ENCODE measurements around the gene ACTN4.

DNA sequence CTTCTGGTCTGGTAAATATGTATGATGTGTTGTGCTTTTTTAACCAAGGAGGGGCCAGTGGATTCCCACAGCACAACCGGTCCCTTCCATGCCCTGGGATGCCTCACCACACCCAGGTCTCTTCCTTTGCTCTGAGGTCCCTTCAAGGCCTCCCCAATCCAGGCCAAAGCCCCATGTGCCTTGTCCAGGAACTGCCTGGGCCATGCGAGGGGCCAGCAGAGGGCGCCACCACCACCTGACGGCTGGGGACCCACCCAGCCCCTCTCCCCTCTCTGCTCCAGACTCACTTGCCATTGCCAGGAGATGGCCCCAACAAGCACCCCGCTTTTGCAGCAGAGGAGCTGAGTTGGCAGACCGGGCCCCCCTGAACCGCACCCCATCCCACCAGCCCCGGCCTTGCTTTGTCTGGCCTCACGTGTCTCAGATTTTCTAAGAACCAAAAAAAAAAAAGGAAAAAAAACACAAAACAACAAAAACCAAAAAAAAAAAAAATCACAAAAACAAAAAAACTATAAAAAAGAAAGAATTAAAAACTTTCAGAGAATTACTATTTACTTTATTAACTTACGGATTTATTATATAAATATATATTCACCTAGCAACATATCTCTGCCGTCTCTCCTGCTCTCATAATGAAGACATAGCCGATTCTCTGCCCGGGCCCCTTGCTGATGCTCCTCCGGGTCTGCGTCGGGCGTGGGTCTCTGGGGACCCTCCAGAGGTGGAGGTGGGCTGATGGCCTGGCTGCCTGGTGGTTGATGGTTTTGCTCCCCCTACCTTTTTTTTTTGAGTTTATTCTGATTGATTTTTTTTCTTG is 82.4 kb downstream of the ACTN4 start:
- no peak for TF ChIP-seq NR3C1 (IDR thresholded peaks at IDR 0.05)
- TF ChIP-seq, protein P1, sequence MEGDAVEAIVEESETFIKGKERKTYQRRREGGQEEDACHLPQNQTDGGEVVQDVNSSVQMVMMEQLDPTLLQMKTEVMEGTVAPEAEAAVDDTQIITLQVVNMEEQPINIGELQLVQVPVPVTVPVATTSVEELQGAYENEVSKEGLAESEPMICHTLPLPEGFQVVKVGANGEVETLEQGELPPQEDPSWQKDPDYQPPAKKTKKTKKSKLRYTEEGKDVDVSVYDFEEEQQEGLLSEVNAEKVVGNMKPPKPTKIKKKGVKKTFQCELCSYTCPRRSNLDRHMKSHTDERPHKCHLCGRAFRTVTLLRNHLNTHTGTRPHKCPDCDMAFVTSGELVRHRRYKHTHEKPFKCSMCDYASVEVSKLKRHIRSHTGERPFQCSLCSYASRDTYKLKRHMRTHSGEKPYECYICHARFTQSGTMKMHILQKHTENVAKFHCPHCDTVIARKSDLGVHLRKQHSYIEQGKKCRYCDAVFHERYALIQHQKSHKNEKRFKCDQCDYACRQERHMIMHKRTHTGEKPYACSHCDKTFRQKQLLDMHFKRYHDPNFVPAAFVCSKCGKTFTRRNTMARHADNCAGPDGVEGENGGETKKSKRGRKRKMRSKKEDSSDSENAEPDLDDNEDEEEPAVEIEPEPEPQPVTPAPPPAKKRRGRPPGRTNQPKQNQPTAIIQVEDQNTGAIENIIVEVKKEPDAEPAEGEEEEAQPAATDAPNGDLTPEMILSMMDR (IDR thresholded peaks at IDR 0.05), result peak; percentile 98
- no peak for TF ChIP-seq JUNB (IDR thresholded peaks at IDR 0.05)
- no peak for TF ChIP-seq EP300 (IDR thresholded peaks at IDR 0.05)
- TF ChIP-seq TP53 (CRISPR knock-in tag; IDR thresholded peaks at IDR 0.05), result no peak
- no peak for TF ChIP-seq HDAC2 (IDR thresholded peaks at IDR 0.05)
- TF ChIP-seq, protein P2, sequence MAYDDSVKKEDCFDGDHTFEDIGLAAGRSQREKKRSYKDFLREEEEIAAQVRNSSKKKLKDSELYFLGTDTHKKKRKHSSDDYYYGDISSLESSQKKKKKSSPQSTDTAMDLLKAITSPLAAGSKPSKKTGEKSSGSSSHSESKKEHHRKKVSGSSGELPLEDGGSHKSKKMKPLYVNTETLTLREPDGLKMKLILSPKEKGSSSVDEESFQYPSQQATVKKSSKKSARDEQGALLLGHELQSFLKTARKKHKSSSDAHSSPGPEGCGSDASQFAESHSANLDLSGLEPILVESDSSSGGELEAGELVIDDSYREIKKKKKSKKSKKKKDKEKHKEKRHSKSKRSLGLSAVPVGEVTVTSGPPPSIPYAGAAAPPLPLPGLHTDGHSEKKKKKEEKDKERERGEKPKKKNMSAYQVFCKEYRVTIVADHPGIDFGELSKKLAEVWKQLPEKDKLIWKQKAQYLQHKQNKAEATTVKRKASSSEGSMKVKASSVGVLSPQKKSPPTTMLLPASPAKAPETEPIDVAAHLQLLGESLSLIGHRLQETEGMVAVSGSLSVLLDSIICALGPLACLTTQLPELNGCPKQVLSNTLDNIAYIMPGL (CRISPR knock-in tag; IDR thresholded peaks at IDR 0.05; ENCODE audit: borderline replicate concordance), result no peak
- TF ChIP-seq, protein P3, sequence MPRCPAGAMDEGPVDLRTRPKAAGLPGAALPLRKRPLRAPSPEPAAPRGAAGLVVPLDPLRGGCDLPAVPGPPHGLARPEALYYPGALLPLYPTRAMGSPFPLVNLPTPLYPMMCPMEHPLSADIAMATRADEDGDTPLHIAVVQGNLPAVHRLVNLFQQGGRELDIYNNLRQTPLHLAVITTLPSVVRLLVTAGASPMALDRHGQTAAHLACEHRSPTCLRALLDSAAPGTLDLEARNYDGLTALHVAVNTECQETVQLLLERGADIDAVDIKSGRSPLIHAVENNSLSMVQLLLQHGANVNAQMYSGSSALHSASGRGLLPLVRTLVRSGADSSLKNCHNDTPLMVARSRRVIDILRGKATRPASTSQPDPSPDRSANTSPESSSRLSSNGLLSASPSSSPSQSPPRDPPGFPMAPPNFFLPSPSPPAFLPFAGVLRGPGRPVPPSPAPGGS (IDR thresholded peaks at IDR 0.05), result no peak
- peak; percentile 31 to 55; a peak in 2 of 5 replicates for TF ChIP-seq JUN (IDR thresholded peaks at IDR 0.05)
- TF ChIP-seq, protein P4, sequence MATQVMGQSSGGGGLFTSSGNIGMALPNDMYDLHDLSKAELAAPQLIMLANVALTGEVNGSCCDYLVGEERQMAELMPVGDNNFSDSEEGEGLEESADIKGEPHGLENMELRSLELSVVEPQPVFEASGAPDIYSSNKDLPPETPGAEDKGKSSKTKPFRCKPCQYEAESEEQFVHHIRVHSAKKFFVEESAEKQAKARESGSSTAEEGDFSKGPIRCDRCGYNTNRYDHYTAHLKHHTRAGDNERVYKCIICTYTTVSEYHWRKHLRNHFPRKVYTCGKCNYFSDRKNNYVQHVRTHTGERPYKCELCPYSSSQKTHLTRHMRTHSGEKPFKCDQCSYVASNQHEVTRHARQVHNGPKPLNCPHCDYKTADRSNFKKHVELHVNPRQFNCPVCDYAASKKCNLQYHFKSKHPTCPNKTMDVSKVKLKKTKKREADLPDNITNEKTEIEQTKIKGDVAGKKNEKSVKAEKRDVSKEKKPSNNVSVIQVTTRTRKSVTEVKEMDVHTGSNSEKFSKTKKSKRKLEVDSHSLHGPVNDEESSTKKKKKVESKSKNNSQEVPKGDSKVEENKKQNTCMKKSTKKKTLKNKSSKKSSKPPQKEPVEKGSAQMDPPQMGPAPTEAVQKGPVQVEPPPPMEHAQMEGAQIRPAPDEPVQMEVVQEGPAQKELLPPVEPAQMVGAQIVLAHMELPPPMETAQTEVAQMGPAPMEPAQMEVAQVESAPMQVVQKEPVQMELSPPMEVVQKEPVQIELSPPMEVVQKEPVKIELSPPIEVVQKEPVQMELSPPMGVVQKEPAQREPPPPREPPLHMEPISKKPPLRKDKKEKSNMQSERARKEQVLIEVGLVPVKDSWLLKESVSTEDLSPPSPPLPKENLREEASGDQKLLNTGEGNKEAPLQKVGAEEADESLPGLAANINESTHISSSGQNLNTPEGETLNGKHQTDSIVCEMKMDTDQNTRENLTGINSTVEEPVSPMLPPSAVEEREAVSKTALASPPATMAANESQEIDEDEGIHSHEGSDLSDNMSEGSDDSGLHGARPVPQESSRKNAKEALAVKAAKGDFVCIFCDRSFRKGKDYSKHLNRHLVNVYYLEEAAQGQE (IDR thresholded peaks at IDR 0.05), result no peak
- no peak for TF ChIP-seq POLR2A (IDR thresholded peaks at IDR 0.05; ENCODE audit: low read length)
- TF ChIP-seq, protein P5, sequence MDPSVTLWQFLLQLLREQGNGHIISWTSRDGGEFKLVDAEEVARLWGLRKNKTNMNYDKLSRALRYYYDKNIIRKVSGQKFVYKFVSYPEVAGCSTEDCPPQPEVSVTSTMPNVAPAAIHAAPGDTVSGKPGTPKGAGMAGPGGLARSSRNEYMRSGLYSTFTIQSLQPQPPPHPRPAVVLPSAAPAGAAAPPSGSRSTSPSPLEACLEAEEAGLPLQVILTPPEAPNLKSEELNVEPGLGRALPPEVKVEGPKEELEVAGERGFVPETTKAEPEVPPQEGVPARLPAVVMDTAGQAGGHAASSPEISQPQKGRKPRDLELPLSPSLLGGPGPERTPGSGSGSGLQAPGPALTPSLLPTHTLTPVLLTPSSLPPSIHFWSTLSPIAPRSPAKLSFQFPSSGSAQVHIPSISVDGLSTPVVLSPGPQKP (IDR thresholded peaks at IDR 0.05; ENCODE audit: low read depth, low read length), result no peak
